ENCODE measurements around the gene USP22. TPM values are rescaled to one million over a fixed set of nuclear protein-coding genes. Genes with fewer than 3 reads are reported as not detected.
"Not testable (repeated sequence)": the region's sequence is repeated elsewhere in the genome, so short reads cannot be mapped to it uniquely, and the experiment has no call there.

USP22 gene
- polyA plus RNA-seq, 1 donor: 103 TPM

DNA sequence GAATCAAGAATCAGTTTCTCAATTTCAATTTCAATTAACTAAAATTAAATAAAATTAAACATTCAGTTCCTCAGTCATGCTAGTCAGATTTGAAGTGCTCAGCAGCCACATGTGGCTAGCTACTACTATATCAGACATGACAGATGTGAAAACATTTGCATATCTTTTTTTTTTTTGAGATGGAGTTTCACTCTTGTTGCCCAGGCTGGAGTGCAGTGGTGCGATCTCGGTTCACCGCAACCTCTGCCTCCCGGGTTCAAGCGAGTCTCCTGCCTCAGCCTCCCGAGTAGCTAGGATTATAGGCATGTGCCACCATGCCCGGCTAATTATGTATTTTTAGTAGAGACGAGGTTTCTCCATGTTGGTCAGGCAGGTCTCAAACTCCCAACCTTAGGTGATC, 10.2 kb upstream of the USP22 start:
- H3K9me3 ChIP-seq (ENCODE audit: control insufficient read depth, low read depth, low read length); DNase-seq; H3K36me3 ChIP-seq (ENCODE audit: control insufficient read depth, insufficient read depth, low read length); H3K4me1 ChIP-seq (ENCODE audit: control insufficient read depth, insufficient read depth, low read length); H3K27ac ChIP-seq (ENCODE audit: low read length); H3K27me3 ChIP-seq (ENCODE audit: control insufficient read depth, insufficient read depth, low read length); H3K4me3 ChIP-seq (ENCODE audit: low read length): not testable (repeated sequence)
- no CpG with 5 or more reads among the region's 8 CpGs for WGBS (ENCODE audit: insufficient coverage, low lambda C conversion rate)

DNA sequence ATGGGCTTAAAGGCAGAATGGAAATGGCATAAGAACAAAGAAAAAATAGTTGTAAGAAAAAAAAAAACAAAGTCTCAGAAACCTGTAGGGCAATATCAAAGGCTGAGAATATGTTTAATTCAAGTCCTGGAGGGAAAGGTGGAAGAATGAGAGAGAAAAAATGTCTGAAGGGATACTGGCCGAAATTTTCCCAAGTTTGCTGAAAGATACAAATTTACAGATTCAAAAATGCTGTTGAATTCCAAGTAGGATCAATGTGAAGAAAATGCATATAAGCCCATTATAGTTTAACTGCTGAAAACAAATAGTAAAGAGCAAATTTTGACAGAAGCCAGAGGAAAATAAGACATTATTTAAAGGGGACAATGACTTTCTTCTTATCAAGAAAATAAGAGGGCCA, 6.6 kb upstream of the USP22 start:
- H3K4me3 ChIP-seq (ENCODE audit: low read length): no peak overlapping the region
- H3K27ac ChIP-seq (ENCODE audit: low read length): no peak overlapping the region
- 100% methylated on average over 1 of the region's 1 CpG for whole genome bisulfite sequencing (ENCODE audit: insufficient coverage, low lambda C conversion rate)
- H3K9me3 ChIP-seq (ENCODE audit: control insufficient read depth, low read depth, low read length): no peaks in the 10 kb centered on the region
- no peaks in the 10 kb centered on the region for H3K4me1 ChIP-seq (ENCODE audit: control insufficient read depth, insufficient read depth, low read length)
- H3K27me3 ChIP-seq (ENCODE audit: control insufficient read depth, insufficient read depth, low read length): no peaks in the 10 kb centered on the region
- DNase-seq: no peak
- no peaks in the 10 kb centered on the region for H3K36me3 ChIP-seq (ENCODE audit: control insufficient read depth, insufficient read depth, low read length)

DNA sequence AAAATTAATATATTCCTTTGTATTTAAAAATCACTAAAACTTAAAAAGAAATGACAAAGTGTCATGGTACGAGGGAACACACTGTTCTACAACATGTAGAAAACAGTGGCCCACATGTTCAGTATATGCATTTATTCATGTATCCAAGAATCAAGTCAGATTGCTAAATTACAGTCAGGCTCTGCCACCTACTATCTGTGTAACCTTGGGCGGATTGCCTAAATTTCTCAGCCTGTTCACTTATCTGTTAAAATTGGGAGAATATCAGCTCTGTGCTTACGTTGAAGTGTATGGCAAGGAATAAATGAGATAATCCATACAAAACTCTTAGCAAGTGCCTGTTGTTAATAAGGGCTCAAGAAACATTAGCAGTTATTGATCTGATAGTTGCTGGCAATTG, 3.4 kb upstream of the USP22 start:
- Histone ChIP-seq H3K4me1 (ENCODE audit: control insufficient read depth, insufficient read depth, low read length) (peaks cover 6% of the 10 kb centered on the region), H3K4me3 (ENCODE audit: low read length) (no peak overlapping the region), H3K27ac (ENCODE audit: low read length) (no peak overlapping the region), H3K9me3 (ENCODE audit: control insufficient read depth, low read depth, low read length) (no peaks in the 10 kb centered on the region), H3K27me3 (ENCODE audit: control insufficient read depth, insufficient read depth, low read length) (no peaks in the 10 kb centered on the region), H3K36me3 (ENCODE audit: control insufficient read depth, insufficient read depth, low read length) (no peaks in the 10 kb centered on the region)
- no peak for DNase-seq
- no CpG with 5 or more reads among the region's 3 CpGs for WGBS (ENCODE audit: insufficient coverage, low lambda C conversion rate)

DNA sequence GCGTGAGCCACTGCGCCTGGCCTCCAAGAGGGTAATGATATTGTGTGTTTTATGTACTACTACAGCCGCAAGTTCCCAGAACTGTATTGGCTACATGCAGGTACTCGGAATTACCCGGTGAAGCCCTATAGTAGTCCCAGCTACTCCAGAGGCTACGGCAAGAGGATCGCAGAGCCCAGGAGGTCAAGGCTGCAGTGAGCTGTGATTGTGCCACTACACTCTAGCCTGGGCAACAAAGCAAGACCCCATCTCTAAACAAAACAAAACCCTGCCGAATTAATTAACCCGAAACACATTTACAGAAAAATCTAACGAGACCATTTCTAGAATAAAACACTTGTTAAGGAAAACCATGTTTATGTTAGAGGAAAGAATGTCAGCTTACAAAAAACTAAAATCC, 2.2 kb upstream of the USP22 start:
- DNase-seq: no peak
- no peaks in the 10 kb centered on the region for H3K36me3 ChIP-seq (ENCODE audit: control insufficient read depth, insufficient read depth, low read length)
- peaks cover 6% of the 10 kb centered on the region for H3K4me1 ChIP-seq (ENCODE audit: control insufficient read depth, insufficient read depth, low read length)
- no peak overlapping the region for H3K4me3 ChIP-seq (ENCODE audit: low read length)
- no peaks in the 10 kb centered on the region for H3K27me3 ChIP-seq (ENCODE audit: control insufficient read depth, insufficient read depth, low read length)
- WGBS (ENCODE audit: insufficient coverage, low lambda C conversion rate): no CpG with 5 or more reads among the region's 10 CpGs
- no peak overlapping the region for H3K27ac ChIP-seq (ENCODE audit: low read length)
- no peaks in the 10 kb centered on the region for H3K9me3 ChIP-seq (ENCODE audit: control insufficient read depth, low read depth, low read length)

DNA sequence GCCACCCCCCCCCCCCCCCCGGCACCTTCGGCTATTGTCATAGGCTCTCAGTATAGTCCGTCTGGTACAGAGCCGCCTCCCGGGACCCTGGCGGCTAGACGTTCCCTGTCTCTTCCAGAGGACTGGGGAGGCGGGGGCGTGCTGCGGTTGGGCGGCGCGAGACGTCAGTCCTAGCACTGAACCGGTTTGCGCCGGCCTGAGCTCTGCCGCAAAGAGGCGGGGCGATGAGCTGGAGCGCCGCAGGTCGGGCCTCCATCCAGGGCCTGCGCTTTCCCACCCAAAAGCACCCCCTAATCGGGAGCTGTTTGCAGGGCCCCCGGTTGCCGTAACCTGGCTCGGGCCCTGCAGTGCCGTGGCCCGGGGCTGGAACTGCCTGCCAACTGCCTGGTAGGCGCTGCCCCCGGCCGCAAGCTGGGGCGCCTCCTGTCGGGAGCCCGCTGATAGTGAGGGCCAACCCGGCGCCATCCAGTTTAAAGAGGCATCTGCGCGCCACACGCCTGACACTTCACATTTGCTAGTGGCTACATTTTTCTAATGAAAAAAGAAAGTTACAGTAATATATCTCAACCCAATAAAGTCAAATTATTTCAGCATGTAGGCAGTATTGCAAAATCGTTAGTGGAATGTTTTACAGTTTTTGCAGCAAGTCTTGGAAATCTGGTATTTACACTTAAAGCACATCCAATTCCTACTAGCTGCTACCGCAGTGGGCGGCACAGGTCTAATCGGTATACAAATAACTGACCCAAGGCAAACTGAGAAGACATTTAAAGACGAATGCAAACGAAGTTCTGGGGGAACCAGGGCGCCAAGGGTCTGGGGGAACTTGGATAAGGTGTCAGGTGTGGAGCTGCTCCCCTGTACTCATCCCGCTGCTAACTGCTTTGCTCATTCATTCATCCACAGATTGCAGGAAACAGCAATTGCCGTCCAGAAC, 753 bp upstream of the USP22 start:
- peak overlapping the region; percentile 97 for H3K27ac ChIP-seq (ENCODE audit: low read length)
- no CpG with 5 or more reads among the region's 50 CpGs for WGBS (ENCODE audit: insufficient coverage, low lambda C conversion rate)
- H3K27me3 ChIP-seq (ENCODE audit: control insufficient read depth, insufficient read depth, low read length): no peaks in the 10 kb centered on the region
- H3K9me3 ChIP-seq (ENCODE audit: control insufficient read depth, low read depth, low read length): no peaks in the 10 kb centered on the region
- peak; percentile 99 for DNase-seq
- no peaks in the 10 kb centered on the region for H3K36me3 ChIP-seq (ENCODE audit: control insufficient read depth, insufficient read depth, low read length)
- peak overlapping the region; percentile 78 for H3K4me3 ChIP-seq (ENCODE audit: low read length)
- H3K4me1 ChIP-seq (ENCODE audit: control insufficient read depth, insufficient read depth, low read length): peaks cover 6% of the 10 kb centered on the region

DNA sequence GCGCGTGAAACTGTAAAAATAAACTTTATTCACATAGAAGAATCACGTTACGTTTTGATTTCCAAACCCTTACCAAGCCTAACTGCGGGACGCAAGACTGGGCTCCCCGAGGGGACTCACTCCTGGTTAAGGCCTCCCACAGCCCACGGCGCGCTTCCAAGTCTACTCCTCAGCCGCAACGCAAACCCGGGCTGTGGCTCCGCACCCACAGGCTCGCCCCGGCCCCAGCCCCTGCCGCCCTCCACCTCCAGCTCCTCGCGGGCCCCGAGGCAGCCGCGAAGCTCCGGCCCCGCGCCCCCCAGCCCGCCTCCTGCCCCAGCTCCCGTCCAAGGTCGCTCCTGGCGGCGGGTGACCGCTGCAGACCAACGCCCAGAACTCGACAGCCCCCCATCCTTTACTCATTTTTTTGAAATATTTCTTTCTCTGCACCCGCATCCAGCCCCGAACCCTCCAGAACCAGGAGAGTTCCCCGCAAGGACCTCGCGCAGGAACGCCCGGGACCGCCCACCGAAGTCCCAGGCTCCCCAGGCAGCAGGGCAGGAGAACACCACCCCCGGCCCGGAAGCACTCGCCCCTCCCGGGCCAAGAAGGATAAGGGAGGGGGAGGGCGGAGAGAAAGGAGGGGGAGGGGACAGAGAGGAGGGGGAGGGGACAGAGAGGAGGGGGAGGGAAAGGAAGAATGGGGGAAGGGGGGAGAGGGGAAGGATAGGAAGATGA, 912 bp downstream of the USP22 start:
- H3K4me1 ChIP-seq (ENCODE audit: control insufficient read depth, insufficient read depth, low read length): peaks cover 6% of the 10 kb centered on the region
- H3K4me3 ChIP-seq (ENCODE audit: low read length): peak overlapping the region; percentile 81
- WGBS (ENCODE audit: insufficient coverage, low lambda C conversion rate): no CpG with 5 or more reads among the region's 47 CpGs
- H3K36me3 ChIP-seq (ENCODE audit: control insufficient read depth, insufficient read depth, low read length): peaks cover 6% of the 10 kb centered on the region
- peak overlapping the region; percentile 93 for H3K27ac ChIP-seq (ENCODE audit: low read length)
- no peaks in the 10 kb centered on the region for H3K27me3 ChIP-seq (ENCODE audit: control insufficient read depth, insufficient read depth, low read length)
- DNase-seq: peak; percentile 82 to 87
- H3K9me3 ChIP-seq (ENCODE audit: control insufficient read depth, low read depth, low read length): no peaks in the 10 kb centered on the region

DNA sequence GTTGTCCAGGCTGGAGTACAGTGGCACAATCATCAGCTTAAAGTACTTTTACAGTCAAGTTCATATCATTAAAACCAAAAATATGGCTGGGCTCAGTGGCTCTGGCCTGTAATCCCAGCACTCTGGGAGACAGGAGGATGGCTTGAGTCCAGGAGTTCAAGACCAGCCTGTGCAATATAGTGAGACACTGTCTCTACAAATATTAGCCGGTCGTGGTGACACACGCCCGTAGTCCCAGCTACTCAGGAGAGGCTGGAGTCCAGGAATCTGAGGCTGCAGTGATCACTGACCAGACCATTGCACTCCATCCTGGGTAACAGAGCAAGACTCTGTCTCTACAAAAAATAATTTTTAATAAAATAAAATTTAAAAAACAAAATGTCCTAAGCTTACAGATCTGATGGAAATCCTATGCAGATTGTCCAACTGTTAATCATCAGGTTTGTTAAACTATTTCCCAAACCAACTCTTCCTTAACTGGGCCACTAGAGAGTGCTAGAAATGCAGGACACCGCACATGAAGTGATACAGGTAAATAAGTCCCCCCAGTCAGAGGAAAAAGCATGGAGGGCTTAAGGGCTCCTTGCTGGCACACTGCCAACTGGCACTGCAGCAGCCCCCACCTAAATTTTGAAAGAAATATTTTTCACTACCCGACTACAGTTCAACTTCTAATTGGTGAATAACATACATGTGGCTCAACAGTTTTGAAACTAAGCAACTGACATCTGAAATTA, 2.8 kb downstream of the USP22 start:
- H3K9me3 ChIP-seq (ENCODE audit: control insufficient read depth, low read depth, low read length): no peaks in the 10 kb centered on the region
- WGBS (ENCODE audit: insufficient coverage, low lambda C conversion rate): 0% methylated on average over 1 of the region's 6 CpGs
- peaks cover 10% of the 10 kb centered on the region for H3K36me3 ChIP-seq (ENCODE audit: control insufficient read depth, insufficient read depth, low read length)
- no peaks in the 10 kb centered on the region for H3K27me3 ChIP-seq (ENCODE audit: control insufficient read depth, insufficient read depth, low read length)
- DNase-seq: peak; percentile 19 to 52
- H3K4me1 ChIP-seq (ENCODE audit: control insufficient read depth, insufficient read depth, low read length): peaks cover 6% of the 10 kb centered on the region
- H3K4me3 ChIP-seq (ENCODE audit: low read length): peak overlapping the region; percentile 81
- peak overlapping the region; percentile 2 for H3K27ac ChIP-seq (ENCODE audit: low read length)

DNA sequence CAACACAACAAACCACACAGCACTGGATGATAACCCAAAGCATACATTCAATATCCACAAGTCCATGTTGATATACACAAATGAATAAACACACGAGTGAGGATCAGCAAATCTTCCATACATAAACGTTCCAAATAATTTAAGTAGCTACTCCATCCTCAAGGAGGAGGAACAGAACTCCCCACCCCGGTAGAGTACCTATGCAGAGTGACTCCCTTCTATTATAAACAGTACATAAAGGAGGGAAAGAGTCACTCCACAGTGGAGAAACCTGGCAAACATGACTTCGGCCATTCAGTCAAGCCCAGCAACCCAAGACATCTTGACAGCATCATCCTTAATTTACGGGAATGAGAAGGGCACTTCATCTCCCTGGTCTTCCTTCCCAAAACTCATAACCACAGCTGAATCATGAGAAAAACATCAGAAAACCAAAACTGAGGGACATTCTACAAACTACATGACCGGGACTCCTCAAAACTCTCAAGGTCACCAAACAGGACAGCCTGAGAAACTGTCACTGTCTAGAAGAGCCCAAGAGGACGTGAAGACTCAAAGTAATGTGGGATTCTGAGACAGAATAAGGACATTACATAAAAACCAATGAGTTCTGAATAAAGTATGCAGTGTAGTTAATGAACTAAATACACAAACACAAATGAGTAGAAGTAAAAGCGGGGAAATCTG, 5.6 kb downstream of the USP22 start:
- WGBS (ENCODE audit: insufficient coverage, low lambda C conversion rate): 100% methylated on average over 1 of the region's 8 CpGs
- Histone ChIP-seq H3K4me3 (ENCODE audit: low read length) (no peak overlapping the region), H3K9me3 (ENCODE audit: control insufficient read depth, low read depth, low read length) (no peaks in the 10 kb centered on the region), H3K27ac (ENCODE audit: low read length) (no peak overlapping the region), H3K27me3 (ENCODE audit: control insufficient read depth, insufficient read depth, low read length) (no peaks in the 10 kb centered on the region), H3K4me1 (ENCODE audit: control insufficient read depth, insufficient read depth, low read length) (no peaks in the 10 kb centered on the region), H3K36me3 (ENCODE audit: control insufficient read depth, insufficient read depth, low read length) (peaks cover 15% of the 10 kb centered on the region)
- DNase-seq: no peak

DNA sequence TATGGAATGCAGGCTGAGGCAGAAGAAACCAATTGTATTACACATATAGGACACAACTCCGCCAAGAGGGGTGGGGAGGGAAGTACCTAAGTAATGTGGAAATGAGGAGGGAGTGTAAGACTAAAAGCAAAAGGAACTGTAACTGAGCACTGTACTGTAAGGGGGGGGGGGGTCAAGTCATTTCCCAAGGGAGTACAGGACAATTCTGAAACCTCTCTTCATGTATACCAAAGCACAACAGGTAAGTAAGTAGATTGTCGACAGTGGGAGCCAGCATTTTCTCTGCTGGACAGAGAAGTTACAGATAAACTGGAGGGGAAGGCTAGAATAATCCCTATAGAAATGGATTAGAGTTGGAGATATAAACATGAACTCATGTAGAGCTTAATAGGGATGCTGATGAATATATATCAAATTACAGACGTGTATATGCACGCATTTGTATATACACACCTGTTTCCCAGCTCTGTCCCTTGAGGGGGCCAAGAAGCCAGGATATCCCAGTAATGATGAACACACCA, 6.4 kb downstream of the USP22 start:
- H3K27ac ChIP-seq (ENCODE audit: low read length): no peak overlapping the region
- 80% methylated on average over 1 of the region's 4 CpGs for WGBS (ENCODE audit: insufficient coverage, low lambda C conversion rate)
- no peak for DNase-seq
- no peak overlapping the region for H3K4me3 ChIP-seq (ENCODE audit: low read length)
- H3K36me3 ChIP-seq (ENCODE audit: control insufficient read depth, insufficient read depth, low read length): peaks cover 17% of the 10 kb centered on the region
- H3K4me1 ChIP-seq (ENCODE audit: control insufficient read depth, insufficient read depth, low read length): no peaks in the 10 kb centered on the region
- no peaks in the 10 kb centered on the region for H3K9me3 ChIP-seq (ENCODE audit: control insufficient read depth, low read depth, low read length)
- no peaks in the 10 kb centered on the region for H3K27me3 ChIP-seq (ENCODE audit: control insufficient read depth, insufficient read depth, low read length)
